ENCODE measurements around the gene UBE2E2. TPM values are rescaled to one million over a fixed set of nuclear protein-coding genes. Genes with fewer than 3 reads are reported as not detected.

UBE2E2 gene
- total RNA-seq, 2 experiments from 2014 or later = 41.1 to 48.8 TPM

DNA sequence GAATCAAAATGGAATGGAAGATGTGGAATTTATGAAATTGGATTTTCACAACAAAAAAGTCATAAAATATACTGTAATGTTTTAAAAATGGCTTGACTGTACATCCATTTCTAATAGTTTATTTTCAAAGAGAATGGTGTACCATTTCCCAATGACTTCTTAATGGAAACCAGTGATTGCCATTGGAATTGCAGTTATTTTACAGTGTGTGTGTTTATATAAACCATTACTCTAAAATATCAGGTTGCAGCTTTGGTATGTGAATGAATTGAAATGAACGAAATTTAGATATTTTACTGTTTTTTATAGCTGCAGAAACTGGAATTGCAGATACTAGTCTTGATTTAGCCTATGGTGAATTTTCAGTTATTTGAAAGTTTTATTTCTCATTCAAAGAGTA is 165.6 kb downstream of the UBE2E2 start:
- Histone ChIP-seq H3K9me3 (ENCODE audit: low read length) (no peaks in the 10 kb centered on the region; the same call in 1 of the 2 replicates), H4K20me1 (ENCODE audit: insufficient read depth, low read length) (no peaks in the 10 kb centered on the region), H3K4me1 (ENCODE audit: insufficient read depth, low read length, poor library complexity, severe bottlenecking) (peaks cover 50% of the 10 kb centered on the region), H3K4me3 (ENCODE audit: low read depth, low read length, poor library complexity, severe bottlenecking) (no peak overlapping the region), H3K36me3 (ENCODE audit: insufficient read depth, low read length) (peaks cover 54% of the 10 kb centered on the region), H2AFZ (ENCODE audit: low read length) (no peak overlapping the region), H3K4me2 (ENCODE audit: low read length) (no peak overlapping the region), H3K79me2 (ENCODE audit: insufficient read depth, low read depth, low read length) (peaks cover 78% of the 10 kb centered on the region), H3K27ac (ENCODE audit: low read depth, low read length, poor library complexity, severe bottlenecking) (no peak overlapping the region), H3K9me2 (ENCODE audit: insufficient read depth, low read length) (no peaks in the 10 kb centered on the region)
- ChIA-PET POLR2A (interaction anchor here (1.0 to 5.8 kb wide), 6 partner anchors 8 to 113 kb away, joined by 3 to 30 read pairs (median 4); no protein-coding TSS in a partner anchor), CTCF (ENCODE audit: unreplicated experiment) (no interaction called here)
- intact Hi-C loops (cut with micrococcal nuclease; ENCODE audit: unreplicated experiment) = no loop called here
- BruUV-seq (replicated peaks) = no TSS peak
- TF ChIP-seq EZH2phosphoT487 (IDR thresholded peaks at IDR 0.05; ENCODE audit: borderline replicate concordance, low read depth, low read length) (no peak), CTCF (conservative IDR thresholded peaks at IDR 0.05; ENCODE audit: low read length) (no peak)
- DNase-seq (ENCODE audit: low spot score) = no peak

DNA sequence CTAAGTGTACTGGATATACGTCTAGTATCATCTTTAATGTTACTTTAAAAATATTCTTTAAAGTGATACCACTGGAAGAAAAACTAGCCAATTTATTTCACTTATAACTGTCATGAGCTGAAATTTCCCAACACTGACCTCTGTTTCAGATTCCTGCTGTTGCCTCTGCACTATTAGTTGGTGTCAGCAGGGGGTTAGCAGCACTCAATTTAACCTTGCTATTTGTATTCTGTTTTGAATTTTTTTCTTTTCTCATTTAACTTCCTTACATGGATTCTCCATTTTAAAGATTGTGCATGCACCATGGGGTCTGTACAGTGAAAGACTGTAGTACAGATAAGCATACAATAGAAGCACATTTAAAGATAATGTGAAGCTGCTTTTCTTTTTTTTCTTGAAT is 169.2 kb downstream of the UBE2E2 start:
- Histone ChIP-seq H3K4me1 (ENCODE audit: insufficient read depth, low read length, poor library complexity, severe bottlenecking) (peaks cover 61% of the 10 kb centered on the region), H3K4me2 (ENCODE audit: low read length) (no peak overlapping the region), H2AFZ (ENCODE audit: low read length) (no peak overlapping the region), H3K27ac (ENCODE audit: low read depth, low read length, poor library complexity, severe bottlenecking) (peak overlapping the region; percentile 18), H4K20me1 (ENCODE audit: insufficient read depth, low read length) (no peaks in the 10 kb centered on the region; the same call in 1 of the 2 replicates), H3K36me3 (ENCODE audit: insufficient read depth, low read length) (peaks cover 51% of the 10 kb centered on the region), H3K9me3 (ENCODE audit: low read length) (no peaks in the 10 kb centered on the region), H3K4me3 (ENCODE audit: low read depth, low read length, poor library complexity, severe bottlenecking) (no peak overlapping the region), H3K9me2 (ENCODE audit: insufficient read depth, low read length) (no peaks in the 10 kb centered on the region), H3K79me2 (ENCODE audit: insufficient read depth, low read depth, low read length) (peaks cover 91% of the 10 kb centered on the region)
- TF ChIP-seq EZH2phosphoT487 (IDR thresholded peaks at IDR 0.05; ENCODE audit: borderline replicate concordance, low read depth, low read length) (no peak), CTCF (conservative IDR thresholded peaks at IDR 0.05; ENCODE audit: low read length) (0 out of 2 replicates have a peak, but pooled peaks have one; percentile 27)
- BruUV-seq (replicated peaks) = no TSS peak
- intact Hi-C loops (cut with micrococcal nuclease; ENCODE audit: unreplicated experiment) = no loop called here
- CTCF ChIA-PET (ENCODE audit: unreplicated experiment) = no interaction called here
- POLR2A ChIA-PET = interaction anchor here (0.7 to 1.5 kb wide), 5 partner anchors 14 to 240 kb away, joined by 3 to 6 read pairs (median 3); no protein-coding TSS in a partner anchor
- DNase-seq (ENCODE audit: low spot score) = no peak

- DNase-seq (ENCODE audit: low spot score) = no peak
- POLR2A ChIA-PET = interaction anchor here (0.8 to 5.3 kb wide), 15 partner anchors 9 to 381 kb away, joined by 3 to 60 read pairs (median 8); no protein-coding TSS in a partner anchor
Measured at GRCh38 chr3:23376516-23377248, 173.6 kb downstream of the UBE2E2 start.

More at GRCh38 chr3:23376516-23377248, 173.6 kb downstream of the UBE2E2 start:
- H2AFZ ChIP-seq (ENCODE audit: low read length) = no peak overlapping the region
- H3K79me2 ChIP-seq (ENCODE audit: insufficient read depth, low read depth, low read length) = peaks cover 97% of the 10 kb centered on the region
- TF ChIP-seq EZH2phosphoT487 (IDR thresholded peaks at IDR 0.05; ENCODE audit: borderline replicate concordance, low read depth, low read length) (no peak), CTCF (conservative IDR thresholded peaks at IDR 0.05; ENCODE audit: low read length) (no peak)
- peak overlapping the region; percentile 46 for H3K4me3 ChIP-seq (ENCODE audit: low read depth, low read length, poor library complexity, severe bottlenecking)
- peak overlapping the region; percentile 79 for H3K27ac ChIP-seq (ENCODE audit: low read depth, low read length, poor library complexity, severe bottlenecking)
- CTCF ChIA-PET (ENCODE audit: unreplicated experiment) = interaction anchor here (0.6 kb wide), 1 partner anchor 28 kb away, joined by 3 read pairs; no protein-coding TSS in a partner anchor
- peaks cover 71% of the 10 kb centered on the region for H3K4me1 ChIP-seq (ENCODE audit: insufficient read depth, low read length, poor library complexity, severe bottlenecking)
- H3K36me3 ChIP-seq (ENCODE audit: insufficient read depth, low read length) = peaks cover 45% of the 10 kb centered on the region
- 0 out of 2 replicates have a peak, but pooled peaks cover 4% of the 10 kb centered on the region for H3K9me3 ChIP-seq (ENCODE audit: low read length)
- H3K4me2 ChIP-seq (ENCODE audit: low read length) = peak overlapping the region; percentile 70
- intact Hi-C loops (cut with micrococcal nuclease; ENCODE audit: unreplicated experiment) = no loop called here
- no TSS peak for BruUV-seq (replicated peaks)
- H4K20me1 ChIP-seq (ENCODE audit: insufficient read depth, low read length) = no peaks in the 10 kb centered on the region; the same call in 1 of the 2 replicates
- no peaks in the 10 kb centered on the region for H3K9me2 ChIP-seq (ENCODE audit: insufficient read depth, low read length)

Measured in OCI-LY7 (cell line).